H1 (cell line): Measurements from ENCODE around the gene NDRG4. TPM values are rescaled to one million over a fixed set of nuclear protein-coding genes. Genes with fewer than 3 reads are reported as not detected.

Experiments
- CTCF ChIA-PET: fragments of 300-600 bp; sonication (Branson Sonifier 250); formaldehyde crosslinking; loops from one replicate; lab custom pipeline; 2021; ENCODE audit not compliant: partially characterized antibody; lab: Charles Lee
- POLR2A ChIA-PET: fragments of 300-600 bp; sonication (Branson Sonifier 250); formaldehyde crosslinking; loops from one replicate; lab custom pipeline; 2021; ENCODE audit warnings: inconsistent platforms; ENCODE audit not compliant: partially characterized antibody; lab: Charles Lee
- DNase-seq, 2 experiments: peaks; one replicate each; pipeline versions ENCODE4 v3.0.0 to v3.0.0-alpha.2; 2010 to 2022; ENCODE audit warnings: low spot score in 2 of 2, low read depth in 1 of 2, mixed read lengths in 1 of 2
- FAIRE-seq: peaks from 2 replicates; lab custom pipeline; 2011; peaks lifted over from hg19 to GRCh38; lab: Jason Lieb, UNC
- H2AFZ ChIP-seq: 2 replicates; pipeline ENCODE4 v1.8.1; 2012; ENCODE audit warnings: low read length, inconsistent platforms
- H2AK5ac ChIP-seq: 2 replicates; pipeline ENCODE4 v1.6.1; 2013; ENCODE audit warnings: low read depth, low read length
- H2BK120ac ChIP-seq: replicated peaks from 2 replicates; pipeline ENCODE3; 2013; ENCODE audit warnings: low read depth, low read length, inconsistent platforms
- H2BK12ac ChIP-seq: 2 replicates; pipeline ENCODE4 v1.6.1; 2013; ENCODE audit warnings: low read depth, low read length
- H2BK15ac ChIP-seq: 2 replicates; pipeline ENCODE4 v1.6.1; 2013; ENCODE audit warnings: low read length
- H2BK20ac ChIP-seq: 2 replicates; pipeline ENCODE4 v1.6.1; 2013; ENCODE audit warnings: low read length
- H2BK5ac ChIP-seq: 2 replicates; pipeline ENCODE4 v1.6.1; 2013; ENCODE audit warnings: low read depth, low read length
- H3K14ac ChIP-seq: 2 replicates; pipeline ENCODE4 v1.6.1; 2013; ENCODE audit warnings: inconsistent platforms; ENCODE audit not compliant: insufficient read length
- H3K18ac ChIP-seq: 2 replicates; pipeline ENCODE4 v1.6.1; 2013; ENCODE audit warnings: low read length; ENCODE audit errors: extremely low read depth
- H3K23ac ChIP-seq: 2 replicates; pipeline ENCODE4 v1.6.1; 2013; ENCODE audit warnings: inconsistent platforms; ENCODE audit not compliant: insufficient read length
- H3K23me2 ChIP-seq: 2 replicates; pipeline ENCODE4 v1.6.1; 2013; ENCODE audit warnings: low read depth, low read length
- H3K27ac ChIP-seq: 2 replicates; pipeline ENCODE4 v1.6.1; 2011; ENCODE audit warnings: low read depth, low read length, inconsistent platforms
- H3K27me3 ChIP-seq, 4 experiments: replicated peaks in 1 of 4; 1 replicate in 1 of 4; 2 replicates in 3 of 4; pipeline versions ENCODE4 v1.6.1 to v1.8.1; 2011 to 2013; ENCODE audit warnings: low read length in 3 of 4, mild to moderate bottlenecking in 3 of 4, inconsistent platforms in 2 of 4, mixed read lengths in 2 of 4, moderate library complexity in 1 of 4; ENCODE audit not compliant: control insufficient read depth in 3 of 4, insufficient read depth in 3 of 4; ENCODE audit errors: extremely low read depth in 1 of 4
- H3K36me3 ChIP-seq, 4 experiments: 2 replicates each; pipeline versions ENCODE4 v1.6.1 to v1.8.1; 2011 to 2013; ENCODE audit warnings: mild to moderate bottlenecking in 4 of 4, low read length in 3 of 4, moderate library complexity in 2 of 4, control low read depth in 1 of 4, inconsistent platforms in 1 of 4; ENCODE audit not compliant: insufficient read depth in 4 of 4, control insufficient read depth in 2 of 4
- H3K4ac ChIP-seq: replicated peaks from 2 replicates; pipeline ENCODE3; 2013; ENCODE audit warnings: low read length, low read depth, mixed read lengths, inconsistent platforms; ENCODE audit not compliant: insufficient read length
- H3K4me1 ChIP-seq, 4 experiments: replicated peaks in 1 of 4; 1 replicate in 1 of 4; 2 replicates in 3 of 4; pipeline versions ENCODE4 v1.6.1 to v1.8.1; 2011 to 2013; ENCODE audit warnings: low read length in 3 of 4, inconsistent platforms in 2 of 4, mixed read lengths in 1 of 4; ENCODE audit not compliant: insufficient read depth in 4 of 4, control insufficient read depth in 3 of 4
- H3K4me2 ChIP-seq, 2 experiments: 2 replicates each; pipeline versions ENCODE4 v1.6.1 to v1.8.1; 2011 to 2013; ENCODE audit warnings: low read depth in 2 of 2, low read length in 2 of 2, control low read depth in 1 of 2, inconsistent platforms in 1 of 2, mild to moderate bottlenecking in 1 of 2; ENCODE audit not compliant: insufficient read depth in 1 of 2
- H3K4me3 ChIP-seq, 4 experiments: fragments of 200-600, 300-600 bp in 1 of 4; sonication (generic), shearing (Covaris generic), sonication (Bioruptor Twin) in 1 of 4; 2 replicates each; pipeline versions ENCODE4 v1.5.1 to v1.8.1; 2011 to 2016; ENCODE audit warnings: low read length in 4 of 4, low read depth in 3 of 4, control low read depth in 2 of 4, inconsistent platforms in 2 of 4, mild to moderate bottlenecking in 2 of 4, mixed read lengths in 1 of 4, moderate library complexity in 1 of 4; ENCODE audit not compliant: insufficient read depth in 2 of 4; ENCODE audit errors: extremely low read depth in 1 of 4
- H3K56ac ChIP-seq: replicated peaks from 2 replicates; pipeline ENCODE3; 2013; ENCODE audit warnings: low read depth, mild to moderate bottlenecking, mixed read lengths, low read length, inconsistent platforms; ENCODE audit not compliant: insufficient read length
- H3K79me1 ChIP-seq: 2 replicates; pipeline ENCODE4 v1.6.1; 2013; ENCODE audit warnings: low read depth, low read length, control low read depth
- H3K79me2 ChIP-seq, 2 experiments: 2 replicates each; pipeline versions ENCODE4 v1.6.1 to v1.8.1; 2012 to 2013; ENCODE audit warnings: low read length in 2 of 2, mild to moderate bottlenecking in 2 of 2, inconsistent platforms in 1 of 2; ENCODE audit not compliant: insufficient read depth in 2 of 2, control insufficient read depth in 1 of 2
- H3K9ac ChIP-seq, 4 experiments: replicated peaks in 1 of 4; 1 replicate in 1 of 4; 2 replicates in 3 of 4; pipeline versions ENCODE4 v1.6.1 to v1.8.1; 2011 to 2013; ENCODE audit warnings: low read depth in 3 of 4, low read length in 3 of 4, control low read depth in 2 of 4, mild to moderate bottlenecking in 2 of 4, moderate library complexity in 2 of 4, inconsistent platforms in 1 of 4; ENCODE audit errors: extremely low read depth in 1 of 4
- H3K9me3 ChIP-seq, 2 experiments: 2 replicates each; pipeline versions ENCODE4 v1.6.1 to v1.8.1; 2012 to 2013; ENCODE audit warnings: mild to moderate bottlenecking in 2 of 2, moderate library complexity in 2 of 2, control low read depth in 1 of 2, inconsistent platforms in 1 of 2, low read depth in 1 of 2, low read length in 1 of 2, mixed read lengths in 1 of 2; ENCODE audit not compliant: insufficient read depth in 2 of 2
- H4K20me1 ChIP-seq, 2 experiments: replicated peaks in 1 of 2; 2 replicates each; pipeline versions ENCODE3 to v1.8.1; 2011 to 2013; ENCODE audit warnings: inconsistent platforms in 2 of 2, low read length in 2 of 2, mild to moderate bottlenecking in 1 of 2; ENCODE audit not compliant: insufficient read depth in 2 of 2, control insufficient read depth in 1 of 2
- H4K5ac ChIP-seq: 2 replicates; pipeline ENCODE4 v1.6.1; 2013; ENCODE audit warnings: low read length, low read depth, mixed read lengths, inconsistent platforms; ENCODE audit not compliant: insufficient read length
- H4K8ac ChIP-seq: 2 replicates; pipeline ENCODE4 v1.8.0; 2013; ENCODE audit warnings: mild to moderate bottlenecking, moderate library complexity, low read length, inconsistent platforms; ENCODE audit not compliant: insufficient read depth; ENCODE audit errors: extremely low read depth
- H4K91ac ChIP-seq: replicated peaks from 2 replicates; pipeline ENCODE3; 2013; ENCODE audit warnings: low read length, mixed read lengths, inconsistent platforms; ENCODE audit not compliant: insufficient read length
- CHD1 ChIP-seq: IDR thresholded peaks from 2 replicates; pipeline ENCODE4 v1.6.1; 2012; ENCODE audit warnings: low read depth, low read length, improper control_type of control experiment
- CTCF ChIP-seq, 3 experiments: IDR thresholded peaks; 1 replicate in 2 of 3; 2 replicates in 1 of 3; pipeline versions ENCODE4 v1.5.1 to v1.6.1; 2011; ENCODE audit warnings: low read length in 3 of 3, mild to moderate bottlenecking in 3 of 3, inconsistent platforms in 2 of 3, low read depth in 1 of 3, moderate library complexity in 1 of 3; ENCODE audit not compliant: insufficient read depth in 1 of 3; ENCODE audit errors: control extremely low read depth in 1 of 3
- EP300 ChIP-seq, 2 experiments: IDR thresholded peaks; 1 replicate in 1 of 2; 2 replicates in 1 of 2; pipeline ENCODE4 v1.6.1; 2011 to 2012; ENCODE audit warnings: low read depth in 2 of 2, low read length in 2 of 2, mild to moderate bottlenecking in 2 of 2, borderline replicate concordance in 1 of 2, inconsistent platforms in 1 of 2, moderate library complexity in 1 of 2
- GABPA ChIP-seq: IDR thresholded peaks from 2 replicates; pipeline ENCODE4 v1.6.1; 2011; ENCODE audit warnings: mild to moderate bottlenecking, low read length, moderate library complexity, borderline replicate concordance; ENCODE audit not compliant: insufficient read depth
- MAFK ChIP-seq: IDR thresholded peaks from 2 replicates; pipeline ENCODE4 v1.6.1; 2012; ENCODE audit warnings: low read depth, mild to moderate bottlenecking, improper control_type of control experiment, low read length
- SIRT6 ChIP-seq: IDR thresholded peaks from one replicate; pipeline ENCODE4 v1.7.1; 2012; ENCODE audit warnings: low read length, inconsistent platforms
- SUZ12 ChIP-seq: fragments of 200-600 bp; sonication (generic); IDR thresholded peaks from 2 replicates; pipeline ENCODE4 v1.6.1; 2012; ENCODE audit warnings: mild to moderate bottlenecking, inconsistent platforms, low read length, moderate library complexity, mixed read lengths
- ZNF274 ChIP-seq: IDR thresholded peaks from 2 replicates; pipeline ENCODE4 v1.7.0; 2012; ENCODE audit warnings: low read length, borderline replicate concordance; ENCODE audit errors: extremely low read depth
- WGBS, 2 experiments: shearing (Covaris generic) in 1 of 2; methylation state at CpG; one replicate each; pipeline versions ENCODE4 v1.1.6 to v1.1.7; 2013 to 2015; ENCODE audit warnings: low lambda C conversion rate in 2 of 2, mixed read lengths in 2 of 2, inconsistent platforms in 1 of 2, low coverage in 1 of 2, missing lambda C conversion rate in 1 of 2; ENCODE audit not compliant: insufficient replicate concordance in 2 of 2, insufficient coverage in 1 of 2, insufficient read length in 1 of 2; ENCODE audit errors: extremely low coverage in 1 of 2, missing lambda C conversion rate in 1 of 2; 5-methylcytosine and 5-hydroxymethylcytosine counted together
- polyA plus RNA-seq, 7 experiments: library from polyadenylated mRNA; depleted of rRNA in 3 of 7; stranded (reverse) in 5 of 7; unstranded in 2 of 7; fragments of >200 nt in 5 of 7; fragments of 200-250 nt in 2 of 7; gene quantifications; 1 replicate in 5 of 7; 2 replicates in 1 of 7; 4 replicates in 1 of 7; pipeline versions ENCODE4 v1.2.1 to v1.2.3, GENCODE V29; 2011 to 2013; ENCODE audit warnings: missing spikeins in 2 of 7, mixed read lengths in 2 of 7
- total RNA-seq: library from RNA; stranded (reverse); fragmentation: NEBNext Ultra II Directional; extraction: Animal tissue kit (Norgen Biotek cat#: 25700); gene quantifications from 2 replicates; pipeline ENCODE4 v1.2.1, GENCODE V29; 2021
- TF ChIP-seq, protein P1 (sequence below): IDR thresholded peaks from 2 replicates; pipeline ENCODE4 v1.6.1; 2012; ENCODE audit warnings: inconsistent platforms

The NDRG4 gene
- total and polyA plus RNA-seq, 2 of the 8 experiments (the other 6 are each of a cell fraction or from before 2014, with no cell fraction given) = 20.8 to 30.9 TPM

DNA sequence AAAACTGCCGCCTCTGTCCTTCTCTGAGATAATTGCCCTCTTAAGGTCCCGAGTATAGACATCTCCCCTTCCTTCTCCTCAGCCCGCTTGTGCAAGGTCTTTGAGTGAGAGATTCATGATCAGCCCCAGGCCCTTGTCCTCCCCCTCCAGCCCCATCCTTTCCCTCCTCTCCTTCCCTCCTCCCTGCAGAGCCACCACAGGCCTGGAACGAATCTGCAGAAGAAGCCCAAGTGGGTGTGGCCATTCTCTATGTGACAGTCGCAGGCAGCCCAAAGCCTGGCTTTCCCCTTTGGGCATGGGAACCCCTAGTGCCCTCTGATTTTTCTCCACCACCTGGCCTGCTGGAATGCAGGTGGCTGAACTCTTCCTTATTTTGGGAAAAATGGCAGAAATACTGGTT, 7.2 kb upstream of the NDRG4 start:
- FAIRE-seq (no peak), DNase-seq (no peak)
- Histone ChIP-seq H3K4ac (no peak overlapping the region), H2BK5ac (no peak overlapping the region), H2BK20ac (no peak overlapping the region), H4K20me1 (no peaks in the 10 kb centered on the region), H3K4me1 (peaks cover 0 to 22% (median 12%) of the 10 kb centered on the region in 4 experiments; a peak in 6 of 7 replicates), H3K56ac (no peak overlapping the region), H3K79me1 (no peaks in the 10 kb centered on the region), H4K91ac (no peak overlapping the region), H2BK15ac (no peak overlapping the region), H3K23me2 (no peaks in the 10 kb centered on the region), H3K4me2 (no peak overlapping the region), H4K8ac (no peak overlapping the region), H3K18ac (no peak overlapping the region), H3K79me2 (no peaks in the 10 kb centered on the region), H3K27me3 (peaks cover 0 to 3% (median 0%) of the 10 kb centered on the region in 4 experiments; a peak in 2 of 7 replicates), H3K9me3 (no peaks in the 10 kb centered on the region), H3K14ac (no peak overlapping the region), H2BK120ac (no peak overlapping the region), H4K5ac (no peak overlapping the region), H3K36me3 (no peaks in the 10 kb centered on the region), H2BK12ac (no peak overlapping the region), H2AK5ac (no peak overlapping the region), H3K4me3 (no peak overlapping the region), H3K23ac (no peak overlapping the region), H3K27ac (no peak overlapping the region), H2AFZ (no peak overlapping the region), H3K9ac (no peak overlapping the region)
- ChIA-PET CTCF (interaction anchor here (0.6 to 4.2 kb wide), 9 partner anchors 14 to 231 kb away, joined by 3 to 30 read pairs (median 8); no protein-coding TSS in a partner anchor), POLR2A (interaction anchor here (0.6 to 1.5 kb wide), 2 partner anchors 22 to 156 kb away, joined by 3 to 7 read pairs; no protein-coding TSS in a partner anchor)
- 74% methylated on average over 5 of the region's 5 CpGs; no CpG with 5 or more reads in 1 of the 2 experiments for WGBS, 2 experiments
- TF ChIP-seq SUZ12 (no peak), CHD1 (no peak), CTCF (IDR thresholded peaks at IDR 0.05; ENCODE audit: control extremely low read depth in 1 of 3, insufficient read depth in 1 of 3, low read depth in 1 of 3, low read length in 3 of 3) (no peak), SIRT6 (no peak), GABPA (no peak), EP300 (IDR thresholded peaks at IDR 0.05; ENCODE audit: borderline replicate concordance in 1 of 2, low read depth in 2 of 2, low read length in 2 of 2) (no peak), ZNF274 (no peak), MAFK (no peak)
- TF ChIP-seq, protein P1, sequence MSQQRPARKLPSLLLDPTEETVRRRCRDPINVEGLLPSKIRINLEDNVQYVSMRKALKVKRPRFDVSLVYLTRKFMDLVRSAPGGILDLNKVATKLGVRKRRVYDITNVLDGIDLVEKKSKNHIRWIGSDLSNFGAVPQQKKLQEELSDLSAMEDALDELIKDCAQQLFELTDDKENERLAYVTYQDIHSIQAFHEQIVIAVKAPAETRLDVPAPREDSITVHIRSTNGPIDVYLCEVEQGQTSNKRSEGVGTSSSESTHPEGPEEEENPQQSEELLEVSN = no peak
